A673 (cell line): ENCODE results near the gene NUDT14. TPM values are rescaled to one million over a fixed set of nuclear protein-coding genes. Genes with fewer than 3 reads are reported as not detected.

Experiments
- BruUV-seq: library from RNA; stranded (reverse); fragments of 400-500 nt; replicated peaks from 2 replicates; lab custom pipeline; 2021; lab: Mats Ljungman, UMichigan
- CTCF ChIA-PET: fragments of 300-600 bp; sonication (Branson Sonifier 250); formaldehyde crosslinking; loops from one replicate; lab custom pipeline; 2022; ENCODE audit warnings: antibody characterized with exemption; lab: Charles Lee
- POLR2A ChIA-PET: fragments of 300-600 bp; sonication (Branson Sonifier 250); formaldehyde crosslinking; loops from one replicate; lab custom pipeline; 2022; ENCODE audit warnings: antibody characterized with exemption; ENCODE audit not compliant: low non-redundant PET; lab: Charles Lee
- DNase-seq: peaks from one replicate; pipeline ENCODE4 v3.0.0-alpha.2; 2015; ENCODE audit warnings: low spot score
- H3K27ac ChIP-seq: fragments of 200-600 bp; sonication (generic); 2 replicates; pipeline ENCODE4 v1.5.1; 2016; ENCODE audit warnings: mixed run types, low read depth, mild to moderate bottlenecking, mixed read lengths, antibody characterized with exemption, low read length; ENCODE audit not compliant: poor library complexity, severe bottlenecking
- H3K27me3 ChIP-seq: fragments of 200-600 bp; sonication (generic); replicated peaks from 2 replicates; pipeline ENCODE4 v1.6.1; 2017; ENCODE audit warnings: mixed run types, low read depth, mild to moderate bottlenecking, mixed read lengths, antibody characterized with exemption, low read length; ENCODE audit not compliant: insufficient read depth, poor library complexity
- H3K36me3 ChIP-seq: fragments of 200-600 bp; sonication (generic); 2 replicates; pipeline ENCODE4 v1.6.1; 2016; ENCODE audit warnings: mixed run types, mild to moderate bottlenecking, mixed read lengths, antibody characterized with exemption, low read length; ENCODE audit not compliant: insufficient read depth, poor library complexity, severe bottlenecking
- H3K4me1 ChIP-seq: fragments of 200-600 bp; sonication (generic); 2 replicates; pipeline ENCODE4 v1.6.1; 2017; ENCODE audit warnings: mixed run types, mild to moderate bottlenecking, mixed read lengths, antibody characterized with exemption, low read length; ENCODE audit not compliant: insufficient read depth, poor library complexity, severe bottlenecking
- H3K4me3 ChIP-seq: fragments of 200-600 bp; sonication (generic); 2 replicates; pipeline ENCODE4 v1.5.1; 2016; ENCODE audit warnings: low read depth, mixed run types, mild to moderate bottlenecking, mixed read lengths, low read length; ENCODE audit not compliant: poor library complexity, severe bottlenecking
- H3K9me3 ChIP-seq: fragments of 200-600 bp; sonication (generic); 2 replicates; pipeline ENCODE4 v1.6.1; 2016; ENCODE audit warnings: mixed run types, low read depth, mild to moderate bottlenecking, mixed read lengths, antibody characterized with exemption, low read length; ENCODE audit not compliant: poor library complexity, severe bottlenecking
- EZH2 ChIP-seq: fragments of 200-600 bp; sonication (generic); IDR thresholded peaks from 2 replicates; pipeline ENCODE4 v1.6.1; 2017; ENCODE audit warnings: borderline replicate concordance, low read depth, mild to moderate bottlenecking, mixed read lengths, antibody characterized with exemption, low read length; ENCODE audit not compliant: poor library complexity, severe bottlenecking
- intact Hi-C: fragments of 100-400 bp; cut with micrococcal nuclease; formaldehyde crosslinking; loops from one replicate; pipeline ENCODE4 v1.10.0; 2022; ENCODE audit not compliant: unreplicated experiment
- total RNA-seq: library from RNA; stranded (reverse); gene quantifications from 2 replicates; pipeline ENCODE4 v1.2.3, GENCODE V29; 2021
- TF ChIP-seq, protein P1 (sequence below): fragments of 300-800, 200-600 bp; sonication (generic); conservative IDR thresholded peaks from 2 replicates; pipeline ENCODE4 v1.5.1; 2017; ENCODE audit warnings: low read depth, mild to moderate bottlenecking, antibody characterized with exemption, low read length, moderate library complexity, mixed read lengths

The NUDT14 gene
- total RNA-seq, 1 experiment from 2014 or later = 30.8 TPM

DNA sequence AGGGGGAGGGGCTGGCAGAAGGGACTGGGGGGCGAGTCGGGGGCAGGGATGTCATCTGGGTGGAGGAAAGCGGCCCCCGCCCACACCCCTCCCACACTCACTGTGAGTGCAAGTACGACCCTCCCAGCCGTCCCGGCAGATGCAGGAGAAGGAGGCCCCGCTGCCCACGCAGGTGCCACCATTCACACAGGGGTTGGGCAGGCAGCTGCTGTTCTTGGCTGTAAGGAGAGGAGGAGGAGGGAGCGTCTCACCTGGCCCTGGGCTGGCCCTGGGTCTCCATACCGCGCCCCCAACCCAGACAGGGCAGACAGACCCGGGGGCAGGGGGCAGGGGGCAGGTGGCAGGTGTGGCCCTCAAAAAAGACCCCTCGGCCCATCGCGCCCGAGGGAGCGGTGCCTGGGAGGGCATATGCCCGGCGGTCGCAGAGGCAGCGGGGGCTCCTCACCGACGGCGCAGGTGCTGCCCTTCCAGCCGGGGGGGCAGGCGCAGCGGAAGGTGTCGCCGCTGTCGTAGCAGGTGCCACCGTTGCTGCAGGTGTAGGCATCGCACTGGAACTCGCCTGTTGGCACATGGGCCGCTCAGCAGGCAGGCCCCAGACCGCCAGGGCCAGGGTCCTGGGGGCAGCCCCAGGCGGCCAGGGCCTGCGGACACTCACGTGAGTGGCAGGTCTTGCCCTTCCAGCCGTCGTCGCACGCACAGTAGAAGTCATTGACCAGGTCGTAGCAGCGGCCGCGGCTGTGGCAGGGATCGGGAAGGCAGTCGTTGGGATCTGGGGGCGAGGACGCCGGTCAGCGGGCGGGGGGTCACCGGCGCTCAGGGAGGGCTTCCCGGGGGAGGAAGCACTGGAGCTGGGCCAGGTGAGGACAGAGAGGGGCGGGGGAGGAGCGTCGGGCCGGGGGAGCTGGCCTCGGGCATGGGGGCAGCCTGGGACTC is 33.2 kb downstream of the NUDT14 start:
- no peak overlapping the region for H3K27ac ChIP-seq
- no TSS peak for BruUV-seq
- no peaks in the 10 kb centered on the region for H3K36me3 ChIP-seq
- no peak for TF ChIP-seq EZH2
- TF ChIP-seq, protein P1, sequence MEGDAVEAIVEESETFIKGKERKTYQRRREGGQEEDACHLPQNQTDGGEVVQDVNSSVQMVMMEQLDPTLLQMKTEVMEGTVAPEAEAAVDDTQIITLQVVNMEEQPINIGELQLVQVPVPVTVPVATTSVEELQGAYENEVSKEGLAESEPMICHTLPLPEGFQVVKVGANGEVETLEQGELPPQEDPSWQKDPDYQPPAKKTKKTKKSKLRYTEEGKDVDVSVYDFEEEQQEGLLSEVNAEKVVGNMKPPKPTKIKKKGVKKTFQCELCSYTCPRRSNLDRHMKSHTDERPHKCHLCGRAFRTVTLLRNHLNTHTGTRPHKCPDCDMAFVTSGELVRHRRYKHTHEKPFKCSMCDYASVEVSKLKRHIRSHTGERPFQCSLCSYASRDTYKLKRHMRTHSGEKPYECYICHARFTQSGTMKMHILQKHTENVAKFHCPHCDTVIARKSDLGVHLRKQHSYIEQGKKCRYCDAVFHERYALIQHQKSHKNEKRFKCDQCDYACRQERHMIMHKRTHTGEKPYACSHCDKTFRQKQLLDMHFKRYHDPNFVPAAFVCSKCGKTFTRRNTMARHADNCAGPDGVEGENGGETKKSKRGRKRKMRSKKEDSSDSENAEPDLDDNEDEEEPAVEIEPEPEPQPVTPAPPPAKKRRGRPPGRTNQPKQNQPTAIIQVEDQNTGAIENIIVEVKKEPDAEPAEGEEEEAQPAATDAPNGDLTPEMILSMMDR = no peak
- DNase-seq = no peak
- intact Hi-C loops = no loop called here
- H3K4me3 ChIP-seq = no peak overlapping the region
- no peaks in the 10 kb centered on the region for H3K4me1 ChIP-seq
- no peaks in the 10 kb centered on the region for H3K27me3 ChIP-seq
- POLR2A ChIA-PET = no interaction called here
- H3K9me3 ChIP-seq = no peaks in the 10 kb centered on the region
- CTCF ChIA-PET = no interaction called here

DNA sequence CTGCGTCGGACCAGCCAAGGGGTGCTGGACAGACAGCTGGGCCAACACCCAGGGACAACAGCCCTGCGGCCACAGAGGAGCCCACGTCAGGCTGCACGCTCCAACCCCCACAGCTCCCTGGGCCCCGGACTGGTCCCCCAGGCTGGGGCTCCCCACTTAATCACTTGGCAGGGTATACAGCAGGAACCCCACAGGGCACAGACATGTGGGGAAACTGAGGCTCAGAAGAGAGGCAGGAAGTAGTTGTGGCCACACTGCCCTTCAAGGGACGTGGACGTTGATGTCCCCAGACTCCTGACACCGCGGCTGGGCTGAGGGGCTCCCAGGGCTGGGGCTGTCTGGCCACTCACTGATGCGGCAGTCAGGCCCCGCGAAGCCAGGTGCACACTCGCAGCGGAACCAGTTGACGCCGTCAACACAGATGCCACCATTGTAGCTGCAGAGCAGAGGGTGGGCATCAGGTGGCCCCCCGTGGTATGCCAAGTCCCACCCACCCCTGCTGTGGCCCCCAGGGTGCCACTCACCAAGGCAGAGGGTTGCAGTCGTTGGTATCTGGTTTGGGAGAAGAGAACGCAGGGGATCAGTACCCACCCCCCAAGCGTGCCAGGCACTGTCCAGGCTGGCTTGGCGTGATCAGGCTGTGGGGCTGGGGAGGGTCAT is 34.0 kb downstream of the NUDT14 start:
- intact Hi-C loops = no loop called here
- Histone ChIP-seq H3K27me3 (no peaks in the 10 kb centered on the region), H3K27ac (no peak overlapping the region), H3K36me3 (no peaks in the 10 kb centered on the region), H3K4me1 (no peaks in the 10 kb centered on the region), H3K9me3 (no peaks in the 10 kb centered on the region), H3K4me3 (no peak overlapping the region)
- TF ChIP-seq, protein P1 = no peak
- TF ChIP-seq EZH2 = no peak
- no peak for DNase-seq
- ChIA-PET POLR2A (no interaction called here), CTCF (no interaction called here)
- no TSS peak for BruUV-seq

DNA sequence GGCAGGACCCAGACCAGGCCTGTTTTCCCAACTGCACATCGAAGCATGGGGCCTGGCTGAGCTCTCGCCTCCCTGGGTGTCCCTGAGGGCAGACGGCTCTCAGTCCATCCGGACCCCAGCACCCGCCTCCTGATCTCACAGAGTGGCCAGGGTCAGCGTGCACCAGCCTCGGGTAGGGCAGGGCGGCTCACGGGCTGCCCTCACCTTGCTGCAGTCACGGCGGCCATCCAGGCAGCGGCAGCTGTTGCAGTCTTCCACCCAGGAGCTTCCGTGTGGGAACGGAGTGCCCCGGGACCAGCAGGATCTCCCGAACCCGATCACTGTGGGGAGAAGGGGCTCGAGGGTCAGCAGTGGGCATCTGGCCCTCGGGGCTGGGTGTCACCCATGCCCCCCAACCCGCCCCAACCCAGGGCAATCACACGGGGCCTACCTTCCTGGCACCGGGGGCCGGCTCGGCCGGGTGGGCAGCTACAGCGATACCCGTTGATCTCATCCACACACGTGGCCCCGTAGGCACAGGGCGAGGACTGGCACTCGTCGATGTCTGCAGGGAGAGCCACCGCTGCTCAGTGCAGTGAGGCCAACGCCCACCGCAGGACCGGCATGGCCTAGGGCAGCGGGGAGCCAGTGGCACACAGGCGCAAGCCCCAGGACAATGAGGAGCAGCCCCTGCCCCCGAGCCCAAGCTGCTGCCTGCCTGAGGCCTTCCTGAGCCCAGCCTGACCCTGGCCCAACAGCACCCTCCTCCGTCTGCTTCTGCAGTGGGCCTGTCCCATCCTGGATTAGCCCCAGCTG is 34.7 kb downstream of the NUDT14 start:
- CTCF ChIA-PET = no interaction called here
- POLR2A ChIA-PET = no interaction called here
- no TSS peak for BruUV-seq
- Histone ChIP-seq H3K36me3 (no peaks in the 10 kb centered on the region), H3K9me3 (no peaks in the 10 kb centered on the region), H3K27ac (no peak overlapping the region), H3K4me1 (no peaks in the 10 kb centered on the region), H3K27me3 (no peaks in the 10 kb centered on the region), H3K4me3 (no peak overlapping the region)
- no peak for DNase-seq
- intact Hi-C loops = no loop called here
- no peak for TF ChIP-seq EZH2
- TF ChIP-seq, protein P1 = no peak
